GM23338 (cell line): ENCODE results near the gene SLC9A2. TPM values are rescaled to one million over a fixed set of nuclear protein-coding genes. Genes with fewer than 3 reads are reported as not detected.

Experiments
- ATAC-seq: fragments of 200-7000 bp; cut with Tn5 transposase; 3 replicates; pipeline ENCODE4 v1.9.1; 2020
- DNase-seq: peaks from one replicate; pipeline ENCODE4 v3.0.0-alpha.2; 2015; ENCODE audit warnings: low spot score
- H2AFZ ChIP-seq: fragments of 200-600 bp; sonication (generic); 2 replicates; pipeline ENCODE4 v1.8.0; 2016; ENCODE audit warnings: antibody characterized with exemption, mild to moderate bottlenecking, moderate library complexity
- H3F3A ChIP-seq: fragments of 200-600 bp; sonication (generic); replicated peaks from 2 replicates; pipeline ENCODE4 v1.8.0; 2017; ENCODE audit warnings: antibody characterized with exemption, mixed run types, low read depth
- H3K27ac ChIP-seq: fragments of 200-600 bp; sonication (generic); 2 replicates; pipeline ENCODE4 v1.6.1; 2016; ENCODE audit warnings: low read depth
- H3K27me3 ChIP-seq: fragments of 200-600 bp; sonication (generic); 2 replicates; pipeline ENCODE4 v1.8.0; 2016; ENCODE audit warnings: mild to moderate bottlenecking, mixed run types, moderate library complexity; ENCODE audit not compliant: insufficient read depth
- H3K36me3 ChIP-seq: fragments of 200-600 bp; sonication (generic); 2 replicates; pipeline ENCODE4 v1.8.0; 2016; ENCODE audit warnings: mild to moderate bottlenecking; ENCODE audit not compliant: insufficient read depth
- H3K4me1 ChIP-seq: fragments of 200-600 bp; sonication (generic); 2 replicates; pipeline ENCODE4 v1.8.0; 2016; ENCODE audit warnings: mild to moderate bottlenecking, moderate library complexity; ENCODE audit not compliant: insufficient read depth
- H3K4me2 ChIP-seq: fragments of 200-600 bp; sonication (generic); 2 replicates; pipeline ENCODE4 v1.7.1; 2017; ENCODE audit warnings: mixed run types
- H3K4me3 ChIP-seq: fragments of 200-600 bp; sonication (generic); 2 replicates; pipeline ENCODE4 v1.6.1; 2016; ENCODE audit warnings: mixed run types
- H3K79me2 ChIP-seq: fragments of 200-600 bp; sonication (generic); replicated peaks from 2 replicates; pipeline ENCODE4 v1.8.0; 2017; ENCODE audit warnings: mild to moderate bottlenecking; ENCODE audit not compliant: insufficient read depth
- H3K9me2 ChIP-seq: fragments of 200-600 bp; sonication (generic); 2 replicates; pipeline ENCODE4 v1.8.0; 2017; ENCODE audit not compliant: insufficient read depth
- H4K20me1 ChIP-seq: fragments of 200-600 bp; sonication (generic); replicated peaks from 2 replicates; pipeline ENCODE4 v1.8.0; 2017; ENCODE audit warnings: mild to moderate bottlenecking; ENCODE audit not compliant: insufficient read depth
- H3K27ac Mint-ChIP-seq: 2 replicates; pipeline ENCODE4 v1.8.0; 2020; ENCODE audit warnings: inconsistent platforms, mild to moderate bottlenecking, moderate library complexity, mixed read lengths
- H3K27me3 Mint-ChIP-seq: 3 replicates; pipeline ENCODE4 v1.8.0; 2022; ENCODE audit warnings: low read depth, mild to moderate bottlenecking, moderate library complexity, mixed read lengths, inconsistent platforms; ENCODE audit not compliant: insufficient read depth, poor library complexity
- H3K36me3 Mint-ChIP-seq: 3 replicates; pipeline ENCODE4 v1.8.0; 2021; ENCODE audit warnings: low read depth, mild to moderate bottlenecking, inconsistent platforms, moderate library complexity, mixed read lengths
- H3K4me1 Mint-ChIP-seq: 3 replicates; pipeline ENCODE4 v1.8.0; 2020; ENCODE audit warnings: mild to moderate bottlenecking, inconsistent platforms, mixed read lengths
- H3K4me3 Mint-ChIP-seq: 3 replicates; pipeline ENCODE4 v1.8.0; 2021; ENCODE audit warnings: moderate library complexity, mild to moderate bottlenecking, inconsistent platforms, mixed read lengths
- H3K9me3 Mint-ChIP-seq: 3 replicates; pipeline ENCODE4 v1.8.0; 2020; ENCODE audit warnings: moderate library complexity, mild to moderate bottlenecking, inconsistent platforms, mixed read lengths
- CREB1 ChIP-seq: fragments of 250-450 bp; sonication (Bioruptor Pico); IDR thresholded peaks from 2 replicates; pipeline ENCODE4 v1.5.0; 2020; ENCODE audit warnings: low read depth, mild to moderate bottlenecking, moderate library complexity
- EZH2phosphoT487 ChIP-seq: fragments of 200-600 bp; sonication (generic); IDR thresholded peaks from one replicate; pipeline ENCODE4 v1.8.1; 2018; ENCODE audit warnings: antibody characterized with exemption; ENCODE audit not compliant: unreplicated experiment
- JUNB ChIP-seq: IDR thresholded peaks from one replicate; pipeline ENCODE4 v1.6.1; 2016; ENCODE audit warnings: antibody characterized with exemption; ENCODE audit not compliant: unreplicated experiment
- NANOG ChIP-seq: IDR thresholded peaks from 2 replicates; pipeline ENCODE4 v1.6.1; 2016; ENCODE audit warnings: antibody characterized with exemption, borderline replicate concordance
- POLR2AphosphoS5 ChIP-seq: IDR thresholded peaks from 2 replicates; pipeline ENCODE4 v1.6.1; 2016; ENCODE audit warnings: antibody characterized with exemption, low read depth
- STAT1 ChIP-seq: IDR thresholded peaks from one replicate; pipeline ENCODE4 v1.6.1; 2016; ENCODE audit warnings: antibody characterized with exemption; ENCODE audit not compliant: unreplicated experiment
- polyA plus RNA-seq: library from polyadenylated mRNA; unstranded; fragments of >200 nt; fragmentation: Nextera tagmentation; extraction: Ambion mirVana; gene quantifications from 2 replicates; pipeline ENCODE4 v1.2.1, GENCODE V29; 2016
- total RNA-seq: library from RNA; depleted of rRNA; stranded (reverse); fragments of >200 nt; shearing (Covaris generic); gene quantifications from 2 replicates; pipeline ENCODE4 v1.2.3, GENCODE V29; 2014
- TF ChIP-seq, protein P1 (sequence below): IDR thresholded peaks from one replicate; pipeline ENCODE4 v1.6.1; 2018; ENCODE audit warnings: antibody characterized with exemption; ENCODE audit not compliant: unreplicated experiment
- TF ChIP-seq, protein P2 (sequence below): fragments of 250-450 bp; sonication (Bioruptor Pico); IDR thresholded peaks from 2 replicates; pipeline ENCODE4 v1.5.0; 2020; ENCODE audit warnings: mild to moderate bottlenecking, moderate library complexity
- TF ChIP-seq, protein P3 (sequence below): IDR thresholded peaks from 2 replicates; pipeline ENCODE4 v1.6.1; 2016; ENCODE audit warnings: antibody characterized with exemption

Gene SLC9A2
- total and polyA plus RNA-seq, 2 experiments from 2014 or later, result 0.03 to 0.24 TPM

DNA sequence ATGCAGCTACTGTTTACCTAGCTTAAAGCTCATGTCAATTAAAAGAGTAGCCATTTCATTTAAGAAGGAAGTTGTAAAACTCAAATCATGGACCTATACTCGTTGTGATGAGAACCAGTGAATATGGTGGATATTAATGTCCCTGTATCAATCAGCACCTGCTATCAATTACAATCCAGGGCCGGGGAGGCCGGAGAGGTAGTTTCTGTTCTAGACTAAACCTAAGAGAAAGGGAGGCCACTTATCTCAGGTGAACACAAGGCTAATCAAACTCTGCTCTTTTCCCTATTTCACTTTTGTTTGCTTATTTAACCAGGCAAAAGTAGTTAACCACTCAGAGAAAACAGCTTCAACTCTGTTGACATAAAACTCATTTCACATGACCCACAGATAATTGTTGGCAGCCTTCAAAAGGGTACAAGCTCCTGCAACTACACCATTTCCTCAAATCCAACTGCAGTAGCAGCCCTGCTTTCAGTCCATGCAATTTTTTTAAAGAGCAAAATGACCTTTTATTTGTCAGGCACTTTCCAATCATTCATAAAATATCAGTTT, 27.8 kb upstream of the SLC9A2 start:
- peaks cover 2% of the 10 kb centered on the region for H3K4me1 Mint-ChIP-seq
- no peaks in the 10 kb centered on the region for H3K36me3 Mint-ChIP-seq
- TF ChIP-seq NANOG (no peak), CREB1 (no peak), EZH2phosphoT487 (no peak), POLR2AphosphoS5 (no peak), JUNB (no peak), STAT1 (no peak)
- TF ChIP-seq, protein P1, sequence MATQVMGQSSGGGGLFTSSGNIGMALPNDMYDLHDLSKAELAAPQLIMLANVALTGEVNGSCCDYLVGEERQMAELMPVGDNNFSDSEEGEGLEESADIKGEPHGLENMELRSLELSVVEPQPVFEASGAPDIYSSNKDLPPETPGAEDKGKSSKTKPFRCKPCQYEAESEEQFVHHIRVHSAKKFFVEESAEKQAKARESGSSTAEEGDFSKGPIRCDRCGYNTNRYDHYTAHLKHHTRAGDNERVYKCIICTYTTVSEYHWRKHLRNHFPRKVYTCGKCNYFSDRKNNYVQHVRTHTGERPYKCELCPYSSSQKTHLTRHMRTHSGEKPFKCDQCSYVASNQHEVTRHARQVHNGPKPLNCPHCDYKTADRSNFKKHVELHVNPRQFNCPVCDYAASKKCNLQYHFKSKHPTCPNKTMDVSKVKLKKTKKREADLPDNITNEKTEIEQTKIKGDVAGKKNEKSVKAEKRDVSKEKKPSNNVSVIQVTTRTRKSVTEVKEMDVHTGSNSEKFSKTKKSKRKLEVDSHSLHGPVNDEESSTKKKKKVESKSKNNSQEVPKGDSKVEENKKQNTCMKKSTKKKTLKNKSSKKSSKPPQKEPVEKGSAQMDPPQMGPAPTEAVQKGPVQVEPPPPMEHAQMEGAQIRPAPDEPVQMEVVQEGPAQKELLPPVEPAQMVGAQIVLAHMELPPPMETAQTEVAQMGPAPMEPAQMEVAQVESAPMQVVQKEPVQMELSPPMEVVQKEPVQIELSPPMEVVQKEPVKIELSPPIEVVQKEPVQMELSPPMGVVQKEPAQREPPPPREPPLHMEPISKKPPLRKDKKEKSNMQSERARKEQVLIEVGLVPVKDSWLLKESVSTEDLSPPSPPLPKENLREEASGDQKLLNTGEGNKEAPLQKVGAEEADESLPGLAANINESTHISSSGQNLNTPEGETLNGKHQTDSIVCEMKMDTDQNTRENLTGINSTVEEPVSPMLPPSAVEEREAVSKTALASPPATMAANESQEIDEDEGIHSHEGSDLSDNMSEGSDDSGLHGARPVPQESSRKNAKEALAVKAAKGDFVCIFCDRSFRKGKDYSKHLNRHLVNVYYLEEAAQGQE, result no peak
- TF ChIP-seq, protein P2, sequence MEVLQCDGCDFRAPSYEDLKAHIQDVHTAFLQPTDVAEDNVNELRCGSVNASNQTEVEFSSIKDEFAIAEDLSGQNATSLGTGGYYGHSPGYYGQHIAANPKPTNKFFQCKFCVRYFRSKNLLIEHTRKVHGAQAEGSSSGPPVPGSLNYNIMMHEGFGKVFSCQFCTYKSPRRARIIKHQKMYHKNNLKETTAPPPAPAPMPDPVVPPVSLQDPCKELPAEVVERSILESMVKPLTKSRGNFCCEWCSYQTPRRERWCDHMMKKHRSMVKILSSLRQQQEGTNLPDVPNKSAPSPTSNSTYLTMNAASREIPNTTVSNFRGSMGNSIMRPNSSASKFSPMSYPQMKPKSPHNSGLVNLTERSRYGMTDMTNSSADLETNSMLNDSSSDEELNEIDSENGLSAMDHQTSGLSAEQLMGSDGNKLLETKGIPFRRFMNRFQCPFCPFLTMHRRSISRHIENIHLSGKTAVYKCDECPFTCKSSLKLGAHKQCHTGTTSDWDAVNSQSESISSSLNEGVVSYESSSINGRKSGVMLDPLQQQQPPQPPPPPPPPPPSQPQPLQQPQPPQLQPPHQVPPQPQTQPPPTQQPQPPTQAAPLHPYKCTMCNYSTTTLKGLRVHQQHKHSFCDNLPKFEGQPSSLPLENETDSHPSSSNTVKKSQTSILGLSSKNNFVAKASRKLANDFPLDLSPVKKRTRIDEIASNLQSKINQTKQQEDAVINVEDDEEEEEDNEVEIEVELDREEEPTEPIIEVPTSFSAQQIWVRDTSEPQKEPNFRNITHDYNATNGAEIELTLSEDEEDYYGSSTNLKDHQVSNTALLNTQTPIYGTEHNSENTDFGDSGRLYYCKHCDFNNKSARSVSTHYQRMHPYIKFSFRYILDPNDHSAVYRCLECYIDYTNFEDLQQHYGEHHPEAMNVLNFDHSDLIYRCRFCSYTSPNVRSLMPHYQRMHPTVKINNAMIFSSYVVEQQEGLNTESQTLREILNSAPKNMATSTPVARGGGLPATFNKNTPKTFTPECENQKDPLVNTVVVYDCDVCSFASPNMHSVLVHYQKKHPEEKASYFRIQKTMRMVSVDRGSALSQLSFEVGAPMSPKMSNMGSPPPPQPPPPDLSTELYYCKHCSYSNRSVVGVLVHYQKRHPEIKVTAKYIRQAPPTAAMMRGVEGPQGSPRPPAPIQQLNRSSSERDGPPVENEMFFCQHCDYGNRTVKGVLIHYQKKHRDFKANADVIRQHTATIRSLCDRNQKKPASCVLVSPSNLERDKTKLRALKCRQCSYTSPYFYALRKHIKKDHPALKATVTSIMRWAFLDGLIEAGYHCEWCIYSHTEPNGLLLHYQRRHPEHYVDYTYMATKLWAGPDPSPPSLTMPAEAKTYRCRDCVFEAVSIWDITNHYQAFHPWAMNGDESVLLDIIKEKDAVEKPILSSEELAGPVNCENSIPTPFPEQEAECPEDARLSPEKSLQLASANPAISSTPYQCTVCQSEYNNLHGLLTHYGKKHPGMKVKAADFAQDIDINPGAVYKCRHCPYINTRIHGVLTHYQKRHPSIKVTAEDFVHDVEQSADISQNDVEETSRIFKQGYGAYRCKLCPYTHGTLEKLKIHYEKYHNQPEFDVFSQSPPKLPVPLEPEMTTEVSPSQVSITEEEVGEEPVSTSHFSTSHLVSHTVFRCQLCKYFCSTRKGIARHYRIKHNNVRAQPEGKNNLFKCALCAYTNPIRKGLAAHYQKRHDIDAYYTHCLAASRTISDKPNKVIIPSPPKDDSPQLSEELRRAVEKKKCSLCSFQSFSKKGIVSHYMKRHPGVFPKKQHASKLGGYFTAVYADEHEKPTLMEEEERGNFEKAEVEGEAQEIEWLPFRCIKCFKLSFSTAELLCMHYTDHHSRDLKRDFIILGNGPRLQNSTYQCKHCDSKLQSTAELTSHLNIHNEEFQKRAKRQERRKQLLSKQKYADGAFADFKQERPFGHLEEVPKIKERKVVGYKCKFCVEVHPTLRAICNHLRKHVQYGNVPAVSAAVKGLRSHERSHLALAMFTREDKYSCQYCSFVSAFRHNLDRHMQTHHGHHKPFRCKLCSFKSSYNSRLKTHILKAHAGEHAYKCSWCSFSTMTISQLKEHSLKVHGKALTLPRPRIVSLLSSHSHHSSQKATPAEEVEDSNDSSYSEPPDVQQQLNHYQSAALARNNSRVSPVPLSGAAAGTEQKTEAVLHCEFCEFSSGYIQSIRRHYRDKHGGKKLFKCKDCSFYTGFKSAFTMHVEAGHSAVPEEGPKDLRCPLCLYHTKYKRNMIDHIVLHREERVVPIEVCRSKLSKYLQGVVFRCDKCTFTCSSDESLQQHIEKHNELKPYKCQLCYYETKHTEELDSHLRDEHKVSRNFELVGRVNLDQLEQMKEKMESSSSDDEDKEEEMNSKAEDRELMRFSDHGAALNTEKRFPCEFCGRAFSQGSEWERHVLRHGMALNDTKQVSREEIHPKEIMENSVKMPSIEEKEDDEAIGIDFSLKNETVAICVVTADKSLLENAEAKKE, result no peak
- TF ChIP-seq, protein P3, sequence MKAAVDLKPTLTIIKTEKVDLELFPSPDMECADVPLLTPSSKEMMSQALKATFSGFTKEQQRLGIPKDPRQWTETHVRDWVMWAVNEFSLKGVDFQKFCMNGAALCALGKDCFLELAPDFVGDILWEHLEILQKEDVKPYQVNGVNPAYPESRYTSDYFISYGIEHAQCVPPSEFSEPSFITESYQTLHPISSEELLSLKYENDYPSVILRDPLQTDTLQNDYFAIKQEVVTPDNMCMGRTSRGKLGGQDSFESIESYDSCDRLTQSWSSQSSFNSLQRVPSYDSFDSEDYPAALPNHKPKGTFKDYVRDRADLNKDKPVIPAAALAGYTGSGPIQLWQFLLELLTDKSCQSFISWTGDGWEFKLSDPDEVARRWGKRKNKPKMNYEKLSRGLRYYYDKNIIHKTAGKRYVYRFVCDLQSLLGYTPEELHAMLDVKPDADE, result no peak
- H3K27me3 Mint-ChIP-seq, result no peaks in the 10 kb centered on the region
- Histone ChIP-seq H3K4me3 (no peak overlapping the region), H3K4me1 (peaks cover 2% of the 10 kb centered on the region; the same call in 1 of the 2 replicates), H3K4me2 (no peak overlapping the region), H3F3A (no peaks in the 10 kb centered on the region), H3K27me3 (no peaks in the 10 kb centered on the region), H4K20me1 (no peaks in the 10 kb centered on the region), H2AFZ (no peak overlapping the region), H3K27ac (no peak overlapping the region), H3K9me2 (no peaks in the 10 kb centered on the region), H3K79me2 (no peaks in the 10 kb centered on the region), H3K36me3 (no peaks in the 10 kb centered on the region)
- ATAC-seq, result no peak
- no peaks in the 10 kb centered on the region for H3K9me3 Mint-ChIP-seq
- no peak overlapping the region for H3K27ac Mint-ChIP-seq
- no peak overlapping the region for H3K4me3 Mint-ChIP-seq
- no peak for DNase-seq
